Measurements from ENCODE around the gene CD300H.

GRCh38 chr17:74582633-74583032 is 15.3 kb upstream of the CD300H start:
- TF ChIP-seq POLR2A (IDR thresholded peaks at IDR 0.05; ENCODE audit: extremely low read depth, insufficient read length): no peak
- no peak for TF ChIP-seq CTCF (IDR thresholded peaks at IDR 0.05; ENCODE audit: low read depth, low read length)
- TF ChIP-seq MAX (IDR thresholded peaks at IDR 0.05; ENCODE audit: low read depth, low read length): no peak

Measured in NB4 (cell line).